ENCODE data around the gene RC3H1. TPM values are rescaled to one million over a fixed set of nuclear protein-coding genes. Genes with fewer than 3 reads are reported as not detected.

Gene RC3H1
- total and polyA plus RNA-seq, 9 of the 15 experiments (the other 6 are each of a cell fraction or from before 2014, with no cell fraction given), result 2.4 to 31.7 (median 12.4) TPM

GRCh38 chr1:174028495-174028894 is 6.3 kb upstream of the RC3H1 start:
- ChIA-PET CTCF (ENCODE audit: low intra/inter-chr PET ratio) (no interaction called here), POLR2A (interaction anchor here (0.6 to 1.6 kb wide), 6 partner anchors 10 to 1098 kb away, joined by 3 to 6 read pairs (median 3); partner anchors contain the start of genes GAS5 and ZBTB37)
- Histone ChIP-seq H4K20me1 (replicated peaks; ENCODE audit: control insufficient read depth, insufficient read depth, low read length) (no peaks in the 10 kb centered on the region), H3K4me2 (ENCODE audit: insufficient read depth, low read length) (peak overlapping the region; percentile 48; the same call in 1 of the 2 replicates), H3K9me3 (replicated peaks; ENCODE audit: control insufficient read depth, insufficient read depth, low read depth, low read length) (no peaks in the 10 kb centered on the region), H3K4me1 (replicated peaks in 1 of 2; ENCODE audit: control insufficient read depth in 2 of 2, insufficient read depth in 2 of 2, low read length in 2 of 2) (peaks cover 12 to 25% of the 10 kb centered on the region in 2 experiments), H3K79me2 (ENCODE audit: control insufficient read depth, insufficient read depth, low read length) (no peaks in the 10 kb centered on the region), H2AFZ (ENCODE audit: low read depth, low read length) (peak overlapping the region; percentile 62), H3K4me3 (no peak overlapping the region), H3K9me1 (ENCODE audit: control insufficient read depth, insufficient read depth, low read length) (no peaks in the 10 kb centered on the region), H3K27ac (ENCODE audit: extremely low read depth, low read depth, low read length) (peak overlapping the region; percentile 30), H3K36me3 (ENCODE audit: control insufficient read depth, insufficient read depth, low read length) (no peaks in the 10 kb centered on the region), H3K9ac (ENCODE audit: insufficient read depth in 1 of 2, low read depth in 2 of 2, low read length in 2 of 2) (peak overlapping the region in 1 of 2 experiments; percentile 9; a peak in 1 of 4 replicates), H3K27me3 (ENCODE audit: control insufficient read depth in 2 of 2, insufficient read depth in 2 of 2, low read length in 2 of 2) (no peaks in the 10 kb centered on the region)
- peak; percentile 48 for ATAC-seq
- peak; percentile 68 for FAIRE-seq
- BruUV-seq (replicated peaks), result no TSS peak
- intact Hi-C loops (cut with micrococcal nuclease), result no loop called here
- DNase-seq (ENCODE audit: extremely low read depth in 1 of 4, low spot score in 3 of 4), result peak in 1 of 4 experiments; percentile 62
- in situ Hi-C loops (cut with MboI), result no loop called here
- no peak for TF ChIP-seq ZNF507 (tag; conservative IDR thresholded peaks at IDR 0.05)
- 0 out of 2 replicates have a peak, but pooled peaks have one; percentile 28 for TF ChIP-seq GATAD2B (IDR thresholded peaks at IDR 0.05; ENCODE audit: borderline replicate concordance)
- TF ChIP-seq, protein P1, sequence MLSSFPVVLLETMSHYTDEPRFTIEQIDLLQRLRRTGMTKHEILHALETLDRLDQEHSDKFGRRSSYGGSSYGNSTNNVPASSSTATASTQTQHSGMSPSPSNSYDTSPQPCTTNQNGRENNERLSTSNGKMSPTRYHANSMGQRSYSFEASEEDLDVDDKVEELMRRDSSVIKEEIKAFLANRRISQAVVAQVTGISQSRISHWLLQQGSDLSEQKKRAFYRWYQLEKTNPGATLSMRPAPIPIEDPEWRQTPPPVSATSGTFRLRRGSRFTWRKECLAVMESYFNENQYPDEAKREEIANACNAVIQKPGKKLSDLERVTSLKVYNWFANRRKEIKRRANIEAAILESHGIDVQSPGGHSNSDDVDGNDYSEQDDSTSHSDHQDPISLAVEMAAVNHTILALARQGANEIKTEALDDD (IDR thresholded peaks at IDR 0.05), result peak; percentile 28; the same call in 1 of the 2 replicates
- no peak for TF ChIP-seq HDAC8 (tag; IDR thresholded peaks at IDR 0.05)
- no peak for TF ChIP-seq ZNF431 (CRISPR knock-in tag; IDR thresholded peaks at IDR 0.05)
- 0 out of 2 replicates have a peak, but pooled peaks have one; percentile 8 for TF ChIP-seq HDAC2 (IDR thresholded peaks at IDR 0.05)
- TF ChIP-seq, protein P2, sequence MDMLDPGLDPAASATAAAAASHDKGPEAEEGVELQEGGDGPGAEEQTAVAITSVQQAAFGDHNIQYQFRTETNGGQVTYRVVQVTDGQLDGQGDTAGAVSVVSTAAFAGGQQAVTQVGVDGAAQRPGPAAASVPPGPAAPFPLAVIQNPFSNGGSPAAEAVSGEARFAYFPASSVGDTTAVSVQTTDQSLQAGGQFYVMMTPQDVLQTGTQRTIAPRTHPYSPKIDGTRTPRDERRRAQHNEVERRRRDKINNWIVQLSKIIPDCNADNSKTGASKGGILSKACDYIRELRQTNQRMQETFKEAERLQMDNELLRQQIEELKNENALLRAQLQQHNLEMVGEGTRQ (CRISPR knock-in tag; IDR thresholded peaks at IDR 0.05), result no peak
- no peak for TF ChIP-seq GTF3C2 (IDR thresholded peaks at IDR 0.05; ENCODE audit: borderline replicate concordance, extremely low read depth, insufficient read length)
- no peak for TF ChIP-seq MTA1 (IDR thresholded peaks at IDR 0.05; ENCODE audit: borderline replicate concordance)
- peak; percentile 51 for TF ChIP-seq NCOR1 (IDR thresholded peaks at IDR 0.05)
- TF ChIP-seq MXD1 (CRISPR knock-in tag; IDR thresholded peaks at IDR 0.05; ENCODE audit: borderline replicate concordance, poor library complexity, severe bottlenecking), result no peak
- 0 out of 2 replicates have a peak, but pooled peaks have one; percentile 23 for TF ChIP-seq ARID3A (IDR thresholded peaks at IDR 0.05; ENCODE audit: borderline replicate concordance, low read depth, low read length)

All from K562 (cell line).